Measurements from ENCODE around the gene RFK. TPM values are rescaled to one million over a fixed set of nuclear protein-coding genes. Genes with fewer than 3 reads are reported as not detected.

RFK gene
- total RNA-seq, 1 experiment from 2014 or later = 35.0 TPM

- no peak overlapping the region for H2AFZ ChIP-seq (ENCODE audit: low read depth, low read length, poor library complexity, severe bottlenecking)
- BruUV-seq (replicated peaks) = no TSS peak
- ChIA-PET CTCF (no interaction called here), RAD21 (ENCODE audit: low non-redundant PET in 1 of 2, low total read pairs in 2 of 2, uncharacterized antibody in 2 of 2, unreplicated experiment in 2 of 2) (no interaction called here), POLR2A (no interaction called here)
- no peaks in the 10 kb centered on the region for H3K9me2 ChIP-seq (ENCODE audit: insufficient read depth)
- H3K79me2 ChIP-seq (ENCODE audit: insufficient read depth, low read length) = no peaks in the 10 kb centered on the region
- TF ChIP-seq, protein P1, sequence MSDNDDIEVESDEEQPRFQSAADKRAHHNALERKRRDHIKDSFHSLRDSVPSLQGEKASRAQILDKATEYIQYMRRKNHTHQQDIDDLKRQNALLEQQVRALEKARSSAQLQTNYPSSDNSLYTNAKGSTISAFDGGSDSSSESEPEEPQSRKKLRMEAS (IDR thresholded peaks at IDR 0.05) = no peak
- TF ChIP-seq SIN3A (IDR thresholded peaks at IDR 0.05; ENCODE audit: low read depth) = no peak
- TF ChIP-seq EZH2phosphoT487 (IDR thresholded peaks at IDR 0.05; ENCODE audit: borderline replicate concordance) = no peak
- TF ChIP-seq YY1 (IDR thresholded peaks at IDR 0.05; ENCODE audit: extremely low read depth, insufficient replicate concordance, low read depth, low read length) = no peak
- no peak overlapping the region for H3K9ac ChIP-seq (ENCODE audit: low read length)
- intact Hi-C loops (cut with micrococcal nuclease) = loop anchor here (5.0 kb wide), 1 partner anchor 257 kb away; no protein-coding TSS in a partner anchor
- DNase-seq (ENCODE audit: low read depth, low spot score) = no peak
- no peaks in the 10 kb centered on the region for H3K27me3 ChIP-seq (ENCODE audit: insufficient read depth, low read length)
- ATAC-seq = no peak
- no peaks in the 10 kb centered on the region for H3K36me3 ChIP-seq (ENCODE audit: control insufficient read depth in 1 of 2, insufficient read depth in 2 of 2, low read length in 2 of 2)
- H3K27ac ChIP-seq (ENCODE audit: low read depth, low read length) = no peak overlapping the region
- H3K4me3 ChIP-seq (replicated peaks in 1 of 2; ENCODE audit: low read depth in 1 of 2, low read length in 2 of 2) = no peak overlapping the region
- peaks cover 8 to 22% of the 10 kb centered on the region in 2 experiments; a peak in 3 of 4 replicates for H3K4me1 ChIP-seq (ENCODE audit: control insufficient read depth in 1 of 2, insufficient read depth in 2 of 2, low read length in 2 of 2)
- no peaks in the 10 kb centered on the region for H3K9me3 ChIP-seq (ENCODE audit: control insufficient read depth in 1 of 2, insufficient read depth in 1 of 2, low read depth in 1 of 2, low read length in 2 of 2)
- H3K4me2 ChIP-seq (ENCODE audit: low read length) = no peak overlapping the region
- no peaks in the 10 kb centered on the region for H4K20me1 ChIP-seq (ENCODE audit: insufficient read depth)
These were observed 6.4 kb upstream of the RFK start for GRCh38 chr9:76400534-76401096.

DNA sequence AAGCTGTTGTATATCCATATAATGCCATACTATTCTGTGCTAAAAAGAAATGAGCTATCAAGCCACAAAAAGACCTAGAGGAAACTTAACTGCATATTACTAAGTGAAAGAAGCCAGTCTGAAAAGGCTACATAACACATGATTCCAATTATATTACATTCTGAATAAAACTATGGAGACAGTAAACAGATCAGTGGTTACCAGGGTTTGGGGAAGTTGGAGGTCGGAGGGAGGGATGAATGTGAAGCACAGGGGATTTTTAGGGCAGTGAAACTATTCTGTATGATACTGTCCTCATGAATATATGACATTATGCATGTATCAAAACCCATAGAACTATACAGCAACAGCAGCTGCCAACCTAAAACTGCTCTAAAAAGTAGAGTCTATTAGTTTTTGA, 5.6 kb upstream of the RFK start:
- Histone ChIP-seq H3K27me3 (ENCODE audit: insufficient read depth, low read length) (no peaks in the 10 kb centered on the region), H3K4me1 (ENCODE audit: control insufficient read depth in 1 of 2, insufficient read depth in 2 of 2, low read length in 2 of 2) (peaks cover 8 to 28% of the 10 kb centered on the region in 2 experiments; a peak in 3 of 4 replicates), H3K27ac (ENCODE audit: low read depth, low read length) (no peak overlapping the region), H3K9me3 (ENCODE audit: control insufficient read depth in 1 of 2, insufficient read depth in 1 of 2, low read depth in 1 of 2, low read length in 2 of 2) (no peaks in the 10 kb centered on the region), H3K4me2 (ENCODE audit: low read length) (no peak overlapping the region), H3K9me2 (ENCODE audit: insufficient read depth) (no peaks in the 10 kb centered on the region), H3K79me2 (ENCODE audit: insufficient read depth, low read length) (no peaks in the 10 kb centered on the region), H3K9ac (ENCODE audit: low read length) (no peak overlapping the region), H2AFZ (ENCODE audit: low read depth, low read length, poor library complexity, severe bottlenecking) (no peak overlapping the region), H3K36me3 (ENCODE audit: control insufficient read depth in 1 of 2, insufficient read depth in 2 of 2, low read length in 2 of 2) (no peaks in the 10 kb centered on the region), H4K20me1 (ENCODE audit: insufficient read depth) (no peaks in the 10 kb centered on the region), H3K4me3 (replicated peaks in 1 of 2; ENCODE audit: low read depth in 1 of 2, low read length in 2 of 2) (no peak overlapping the region)
- POLR2A ChIA-PET = no interaction called here
- CTCF ChIA-PET = no interaction called here
- intact Hi-C loops (cut with micrococcal nuclease) = loop anchor here (5.0 kb wide), 1 partner anchor 257 kb away; no protein-coding TSS in a partner anchor
- DNase-seq (ENCODE audit: low read depth, low spot score) (no peak), ATAC-seq (no peak)
- RAD21 ChIA-PET (ENCODE audit: low non-redundant PET in 1 of 2, low total read pairs in 2 of 2, uncharacterized antibody in 2 of 2, unreplicated experiment in 2 of 2) = no interaction called here
- BruUV-seq (replicated peaks) = no TSS peak
- TF ChIP-seq SRF (IDR thresholded peaks at IDR 0.05; ENCODE audit: low read depth) (no peak), CEBPB (IDR thresholded peaks at IDR 0.05; ENCODE audit: low read depth) (no peak), FOSL1 (IDR thresholded peaks at IDR 0.05; ENCODE audit: low read depth) (no peak), EGR1 (IDR thresholded peaks at IDR 0.05; ENCODE audit: low read depth) (no peak), EZH2phosphoT487 (IDR thresholded peaks at IDR 0.05; ENCODE audit: borderline replicate concordance) (no peak), SIN3A (IDR thresholded peaks at IDR 0.05; ENCODE audit: low read depth) (no peak), CBX3 (IDR thresholded peaks at IDR 0.05; ENCODE audit: low read depth) (no peak), EZH2 (IDR thresholded peaks at IDR 0.05) (no peak), REST (IDR thresholded peaks at IDR 0.05; ENCODE audit: low read depth) (no peak), RAD21 (IDR thresholded peaks at IDR 0.05; ENCODE audit: low read depth) (no peak), JUND (IDR thresholded peaks at IDR 0.05) (no peak), ZNF274 (IDR thresholded peaks at IDR 0.05; ENCODE audit: low read depth, low read length) (no peak), ZFX (IDR thresholded peaks at IDR 0.05) (no peak), POLR2A (IDR thresholded peaks at IDR 0.05; ENCODE audit: borderline replicate concordance, extremely low read depth, insufficient read depth, insufficient read length) (no peak)
- TF ChIP-seq, protein P2, sequence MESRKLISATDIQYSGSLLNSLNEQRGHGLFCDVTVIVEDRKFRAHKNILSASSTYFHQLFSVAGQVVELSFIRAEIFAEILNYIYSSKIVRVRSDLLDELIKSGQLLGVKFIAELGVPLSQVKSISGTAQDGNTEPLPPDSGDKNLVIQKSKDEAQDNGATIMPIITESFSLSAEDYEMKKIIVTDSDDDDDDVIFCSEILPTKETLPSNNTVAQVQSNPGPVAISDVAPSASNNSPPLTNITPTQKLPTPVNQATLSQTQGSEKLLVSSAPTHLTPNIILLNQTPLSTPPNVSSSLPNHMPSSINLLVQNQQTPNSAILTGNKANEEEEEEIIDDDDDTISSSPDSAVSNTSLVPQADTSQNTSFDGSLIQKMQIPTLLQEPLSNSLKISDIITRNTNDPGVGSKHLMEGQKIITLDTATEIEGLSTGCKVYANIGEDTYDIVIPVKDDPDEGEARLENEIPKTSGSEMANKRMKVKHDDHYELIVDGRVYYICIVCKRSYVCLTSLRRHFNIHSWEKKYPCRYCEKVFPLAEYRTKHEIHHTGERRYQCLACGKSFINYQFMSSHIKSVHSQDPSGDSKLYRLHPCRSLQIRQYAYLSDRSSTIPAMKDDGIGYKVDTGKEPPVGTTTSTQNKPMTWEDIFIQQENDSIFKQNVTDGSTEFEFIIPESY (IDR thresholded peaks at IDR 0.05; ENCODE audit: extremely low read depth, insufficient replicate concordance, low read length) = no peak

Data from HCT116 (cell line).